ENCODE data around the gene SLC25A36.

- TF ChIP-seq, protein P1, sequence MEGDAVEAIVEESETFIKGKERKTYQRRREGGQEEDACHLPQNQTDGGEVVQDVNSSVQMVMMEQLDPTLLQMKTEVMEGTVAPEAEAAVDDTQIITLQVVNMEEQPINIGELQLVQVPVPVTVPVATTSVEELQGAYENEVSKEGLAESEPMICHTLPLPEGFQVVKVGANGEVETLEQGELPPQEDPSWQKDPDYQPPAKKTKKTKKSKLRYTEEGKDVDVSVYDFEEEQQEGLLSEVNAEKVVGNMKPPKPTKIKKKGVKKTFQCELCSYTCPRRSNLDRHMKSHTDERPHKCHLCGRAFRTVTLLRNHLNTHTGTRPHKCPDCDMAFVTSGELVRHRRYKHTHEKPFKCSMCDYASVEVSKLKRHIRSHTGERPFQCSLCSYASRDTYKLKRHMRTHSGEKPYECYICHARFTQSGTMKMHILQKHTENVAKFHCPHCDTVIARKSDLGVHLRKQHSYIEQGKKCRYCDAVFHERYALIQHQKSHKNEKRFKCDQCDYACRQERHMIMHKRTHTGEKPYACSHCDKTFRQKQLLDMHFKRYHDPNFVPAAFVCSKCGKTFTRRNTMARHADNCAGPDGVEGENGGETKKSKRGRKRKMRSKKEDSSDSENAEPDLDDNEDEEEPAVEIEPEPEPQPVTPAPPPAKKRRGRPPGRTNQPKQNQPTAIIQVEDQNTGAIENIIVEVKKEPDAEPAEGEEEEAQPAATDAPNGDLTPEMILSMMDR (IDR thresholded peaks at IDR 0.05) = no peak
- no peak for TF ChIP-seq EZH2 (IDR thresholded peaks at IDR 0.05; ENCODE audit: borderline replicate concordance, insufficient read depth, low read depth, low read length, poor library complexity, severe bottlenecking)
Observed at GRCh38 chr3:141019244-141019643, 77.6 kb downstream of the SLC25A36 start.

All from B cell (primary cell).